GM18511 (cell line): ENCODE measurements around the gene LCP2.
"Not testable (repeated sequence)": the region's sequence is repeated elsewhere in the genome, so short reads cannot be mapped to it uniquely, and the experiment has no call there.

ENCODE experiments used
- ATAC-seq: cut with Tn5 transposase; IDR thresholded peaks from one replicate; pipeline ENCODE4 v1.9.1; 2021; ENCODE audit warnings: mild to moderate bottlenecking, moderate library complexity; ENCODE audit not compliant: unreplicated experiment

The LCP2 gene

DNA sequence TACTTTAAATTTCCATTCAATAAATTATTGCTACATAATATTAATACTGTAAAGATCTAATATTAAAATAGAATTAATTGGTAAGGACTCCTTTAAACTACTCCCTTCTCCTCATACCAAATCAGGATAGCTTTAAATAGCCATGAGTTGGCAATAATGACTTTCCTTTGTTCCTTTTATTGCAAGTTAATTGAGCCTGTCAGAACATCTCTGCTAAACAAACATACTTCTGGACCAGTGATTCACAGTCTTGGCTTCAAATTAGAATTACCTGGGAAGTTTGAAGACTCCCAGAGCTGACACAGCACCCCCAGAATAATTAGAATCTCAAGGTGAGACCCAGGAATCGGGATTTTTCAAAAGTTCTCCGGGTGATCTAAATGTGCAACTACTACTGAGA lies 46.1 kb downstream of the LCP2 start:
- no peak for ATAC-seq

DNA sequence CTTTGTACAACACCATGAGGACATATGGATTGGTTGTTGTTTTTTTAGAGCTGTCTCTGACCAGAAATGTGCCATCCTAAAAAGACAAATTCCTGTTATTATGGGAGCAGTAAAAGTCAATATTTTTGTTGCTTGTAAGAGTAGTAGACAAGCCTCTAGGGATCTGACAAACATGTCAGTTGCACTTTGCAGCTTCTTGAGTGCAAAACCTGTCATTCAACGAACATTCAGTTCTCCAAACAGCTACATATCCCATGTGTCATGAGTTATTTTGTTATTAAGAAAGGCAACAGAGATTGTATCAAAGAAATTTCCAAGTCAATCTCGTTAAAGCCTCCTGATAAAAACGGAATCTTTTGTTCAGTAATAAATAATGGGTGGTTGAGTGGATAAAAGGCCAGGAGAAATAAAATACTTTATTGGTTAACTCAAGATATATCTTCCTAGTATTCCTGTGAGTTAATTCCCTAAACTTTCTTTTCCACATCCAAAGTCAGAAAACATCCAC lies 46.7 kb downstream of the LCP2 start:
- ATAC-seq: no peak

DNA sequence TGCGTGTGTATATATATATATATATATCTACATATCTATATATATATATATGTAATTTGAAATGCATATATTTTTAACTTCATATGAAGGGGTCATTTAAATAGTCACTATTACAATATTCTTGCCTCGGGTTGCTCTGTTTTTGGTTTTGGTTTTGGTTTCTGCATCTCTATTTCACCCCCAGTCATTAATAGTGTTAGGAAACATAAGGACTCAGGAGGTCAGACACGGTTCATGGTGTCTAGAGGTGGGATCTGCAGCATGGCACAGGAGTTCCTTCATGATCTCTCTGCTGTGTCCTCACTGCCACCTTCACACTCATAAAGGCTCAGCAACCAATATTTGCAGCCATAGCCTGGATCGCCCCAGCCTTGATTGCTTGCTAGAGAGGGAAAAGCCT lies 48.2 kb downstream of the LCP2 start:
- no peak for ATAC-seq

DNA sequence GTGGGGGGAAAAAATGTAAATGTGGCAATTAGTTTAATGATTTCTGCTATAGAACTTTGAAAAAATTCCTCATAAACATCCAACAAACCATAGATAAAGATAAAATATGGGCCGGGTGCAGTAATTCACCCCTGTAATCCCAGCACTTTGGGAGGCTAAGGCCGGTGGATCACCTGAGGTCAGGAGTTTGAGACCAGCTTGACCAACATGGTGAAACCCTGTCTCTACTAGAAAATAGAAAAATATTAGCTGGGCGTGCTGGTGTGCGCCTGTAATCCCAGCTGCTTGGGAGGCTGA lies 48.7 kb downstream of the LCP2 start:
- not testable (repeated sequence) for ATAC-seq

DNA sequence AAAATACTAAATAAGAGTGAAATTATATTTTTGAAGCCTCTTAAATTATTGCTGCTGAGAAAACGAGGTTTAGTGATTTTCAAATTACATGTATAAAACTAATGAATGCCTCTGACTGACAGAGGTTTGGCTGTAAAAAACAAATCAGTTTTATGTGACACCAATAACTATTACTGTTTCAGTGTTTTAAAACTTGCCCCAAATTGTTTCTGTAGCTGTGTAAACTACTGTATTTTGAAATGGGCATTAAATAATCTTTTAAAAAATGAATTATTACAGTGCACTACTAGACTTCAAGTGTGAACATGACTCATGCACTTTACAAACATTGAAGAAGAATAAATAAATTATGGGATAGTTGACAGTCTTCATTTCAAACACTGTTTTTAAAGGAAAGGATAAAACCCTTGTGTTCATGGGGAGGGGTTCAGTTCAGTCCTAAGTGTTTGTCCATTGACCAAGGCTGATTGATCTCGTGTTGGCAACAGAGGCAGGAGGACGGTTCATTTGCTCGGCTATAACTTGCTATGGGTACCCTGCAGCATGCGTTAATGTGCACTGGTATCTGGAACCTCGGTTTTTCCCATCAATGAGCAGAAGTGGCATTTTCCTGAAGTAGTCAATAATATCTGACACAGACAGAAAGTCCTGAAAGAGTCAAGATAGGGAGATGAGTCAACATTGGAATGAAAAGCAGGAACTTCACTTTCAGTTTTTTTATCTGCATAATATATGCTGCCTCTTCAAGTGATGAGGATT lies 49.2 kb downstream of the LCP2 start:
- ATAC-seq: no peak

DNA sequence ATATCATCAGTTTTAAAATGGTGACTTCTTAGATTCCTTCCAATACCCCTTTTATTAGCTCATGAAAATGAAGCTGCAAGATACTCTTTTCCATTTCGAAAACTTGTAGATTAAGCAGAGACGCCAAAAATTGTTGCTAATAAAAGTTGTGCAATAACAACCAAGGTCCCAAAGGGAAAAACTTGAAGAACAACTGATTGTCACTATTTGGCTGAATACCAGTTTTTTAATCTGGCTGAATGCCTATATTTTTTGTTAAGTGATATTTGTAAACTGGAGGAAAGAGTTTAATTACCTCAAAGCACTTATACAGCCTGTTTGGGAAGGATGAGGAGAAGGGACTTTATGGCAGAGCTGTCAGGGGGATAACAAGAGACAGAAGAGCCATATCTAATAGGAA lies 50.2 kb downstream of the LCP2 start:
- ATAC-seq: no peak

DNA sequence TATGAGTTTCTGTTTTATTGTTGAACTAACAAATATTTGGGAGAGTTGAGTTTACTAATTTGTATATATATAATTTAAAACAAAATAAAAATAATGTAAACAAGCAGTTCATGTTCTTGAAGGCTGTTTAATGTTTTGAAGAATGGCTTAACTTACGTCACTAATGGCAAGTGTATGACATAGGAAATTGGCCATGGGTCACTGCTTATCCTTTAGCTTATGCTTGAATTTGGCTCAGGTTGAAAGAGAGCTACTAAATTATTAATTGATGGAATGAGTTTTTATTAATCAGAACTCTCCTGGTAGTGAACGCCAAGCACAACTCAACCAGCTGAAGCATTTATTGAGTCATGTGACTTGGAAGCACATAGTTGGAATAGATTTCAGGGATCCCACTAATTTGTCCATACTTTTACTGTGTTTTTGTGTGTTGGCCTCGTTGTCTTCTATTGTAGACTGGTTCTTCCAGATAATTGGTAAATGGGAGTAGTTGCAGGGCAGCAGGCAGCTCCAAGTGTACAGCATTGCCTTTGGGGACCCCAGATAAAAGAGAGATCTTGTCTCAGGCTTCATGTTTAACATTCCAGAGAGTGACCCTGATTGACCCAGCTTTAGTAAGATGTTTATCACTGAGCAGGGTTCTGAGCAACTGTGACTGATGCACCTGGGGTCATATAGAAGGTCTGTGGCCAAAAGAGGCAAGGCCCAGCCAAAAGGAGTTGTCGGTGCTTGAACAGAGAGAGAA lies 51.3 kb downstream of the LCP2 start:
- ATAC-seq: no peak

DNA sequence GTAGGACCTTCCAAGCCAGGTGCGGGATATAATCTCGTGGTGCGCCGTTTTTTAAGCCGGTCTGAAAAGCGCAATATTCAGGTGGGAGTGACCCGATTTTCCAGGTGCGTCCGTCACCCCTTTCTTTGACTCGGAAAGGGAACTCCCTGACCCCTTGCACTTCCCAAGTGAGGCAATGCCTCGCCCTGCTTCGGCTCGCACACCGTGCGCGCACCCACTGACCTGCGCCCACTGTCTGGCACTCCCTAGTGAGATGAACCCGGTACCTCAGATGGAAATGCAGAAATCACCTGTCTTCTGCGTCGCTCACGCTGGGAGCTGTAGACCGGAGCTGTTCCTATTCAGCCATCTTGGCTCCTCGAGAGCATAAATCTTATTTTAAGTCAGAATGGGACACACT lies 52.1 kb downstream of the LCP2 start:
- ATAC-seq: not testable (repeated sequence)

DNA sequence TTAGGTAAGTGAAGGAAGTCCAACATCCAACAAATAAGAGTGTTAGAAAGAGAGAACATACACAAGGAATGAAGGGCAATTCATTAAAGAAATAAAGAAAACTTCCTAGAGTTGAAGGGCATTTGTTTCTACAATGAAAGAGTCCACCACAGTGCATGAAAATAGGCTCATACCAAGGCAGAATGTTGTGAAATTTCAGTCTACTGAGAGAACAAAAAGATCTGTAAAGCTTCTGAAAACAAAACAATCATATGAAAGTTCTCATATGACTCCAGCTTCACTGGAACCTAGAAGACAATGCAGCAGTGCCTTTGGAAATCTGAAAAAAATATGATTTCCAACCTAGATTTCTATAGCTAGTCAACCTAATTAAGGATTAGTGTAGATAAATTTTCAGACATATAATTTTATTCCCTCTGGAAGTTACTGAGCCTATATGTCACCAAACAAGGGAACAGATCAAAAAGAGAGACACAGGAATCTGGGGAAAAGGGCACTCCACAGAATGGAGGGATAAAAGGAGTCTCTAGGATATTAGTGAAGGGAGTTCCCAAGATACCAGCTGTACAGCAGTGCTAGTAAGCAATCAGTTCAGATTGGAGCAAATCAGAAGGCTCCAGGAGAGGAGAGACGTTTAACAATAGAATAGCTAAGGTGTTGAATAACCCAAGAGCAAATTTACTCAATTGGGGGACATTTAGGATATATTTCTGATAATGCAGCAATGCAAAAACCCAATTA lies 59.0 kb downstream of the LCP2 start:
- no peak for ATAC-seq

DNA sequence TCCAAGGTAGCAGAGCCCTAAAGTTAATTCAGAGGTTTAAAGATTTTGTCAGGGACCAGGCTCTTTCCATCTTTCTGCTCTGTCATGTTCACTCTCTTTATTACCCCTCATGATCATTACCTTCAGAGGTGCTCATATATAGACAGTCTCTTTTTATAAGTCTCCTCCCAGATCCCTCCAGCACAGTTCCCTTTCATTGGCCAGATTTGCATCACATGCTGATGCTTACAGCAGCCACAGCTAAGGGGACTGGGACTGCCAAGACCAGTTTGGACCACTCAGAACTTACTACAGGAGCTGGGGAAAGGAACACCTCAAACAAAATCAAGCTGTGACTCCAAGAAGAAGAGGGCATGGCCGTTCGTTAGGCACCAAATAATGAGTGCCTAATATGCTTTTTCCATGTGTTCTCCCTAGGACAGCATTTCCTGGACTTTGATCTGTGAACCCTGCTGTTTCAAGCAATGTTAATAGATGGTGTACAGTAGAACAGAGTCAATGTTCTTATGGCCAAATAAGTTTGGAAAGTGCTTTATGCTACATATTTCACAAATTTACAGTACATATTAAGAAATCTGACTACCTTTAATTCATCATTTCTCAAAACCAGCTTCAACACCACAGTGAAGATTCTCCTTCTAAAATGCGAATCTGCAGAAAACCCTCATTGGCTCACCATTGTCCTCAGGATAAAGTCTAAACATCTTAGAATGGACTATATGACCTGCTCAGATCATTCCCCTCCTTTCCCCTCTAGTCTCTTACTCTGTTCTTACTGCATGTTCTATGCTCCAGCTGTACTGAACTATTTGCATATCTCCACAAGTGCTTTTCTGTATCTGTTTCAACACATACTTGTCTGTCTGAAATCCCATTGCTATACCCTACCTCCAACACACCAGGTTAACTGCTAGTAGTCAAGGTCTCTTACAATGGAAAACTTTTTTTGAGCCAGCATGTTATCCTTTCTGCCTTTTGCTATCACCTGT lies 61.4 kb downstream of the LCP2 start:
- no peak for ATAC-seq

DNA sequence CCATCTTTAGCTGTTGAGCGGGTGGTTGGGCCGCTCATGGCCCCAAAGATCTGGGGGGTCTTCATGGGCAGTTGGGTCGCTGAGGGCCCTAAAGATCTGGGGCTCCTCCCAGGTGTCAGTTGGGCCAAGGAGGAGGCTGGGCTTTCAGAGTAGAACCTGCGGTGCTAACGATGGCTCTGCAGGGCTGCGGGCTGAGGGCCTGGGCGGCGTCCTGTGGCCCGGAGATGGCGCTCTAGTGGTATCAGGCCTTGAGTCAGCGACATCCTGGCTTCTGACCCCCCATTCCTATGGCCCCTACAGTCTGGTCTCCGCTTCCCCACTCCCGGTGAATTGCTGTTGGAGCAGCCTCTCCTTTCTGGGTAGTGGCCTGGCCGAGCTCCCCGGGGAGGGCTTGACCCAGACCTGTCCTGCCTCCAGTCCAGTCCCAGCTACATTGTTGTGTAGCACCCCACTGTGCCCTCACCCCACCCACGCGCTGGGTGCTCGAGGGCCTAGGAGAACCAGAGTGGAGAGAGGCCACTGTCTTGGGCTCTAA lies 64.2 kb downstream of the LCP2 start:
- ATAC-seq: no peak

DNA sequence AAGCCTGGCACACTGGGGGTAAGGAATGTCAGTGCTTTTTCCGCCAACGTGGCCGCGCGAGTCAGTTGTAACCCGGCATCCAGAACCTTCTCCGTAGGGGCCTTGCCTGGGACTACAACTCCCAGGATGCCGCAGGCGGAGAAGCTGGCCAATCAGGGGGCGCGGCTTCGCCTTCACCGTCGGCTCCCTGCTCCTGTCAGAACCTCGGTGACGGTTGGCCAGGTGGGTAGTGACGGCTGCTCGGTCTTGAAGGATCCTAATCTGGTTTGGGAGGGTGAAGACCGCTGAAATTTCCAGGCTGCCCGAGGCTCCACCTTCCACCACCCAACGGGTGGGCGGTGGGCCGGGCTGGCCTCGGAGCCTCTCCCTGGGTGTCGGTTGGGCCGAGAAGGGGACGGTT lies 64.8 kb downstream of the LCP2 start, which contains the start of gene C5orf58:
Gene C5orf58 (plus strand): TSS at position 200 of the 400 bp plus-strand sequence. CDS start 1,992 bp downstream, outside the sequence.
- ATAC-seq: no peak

DNA sequence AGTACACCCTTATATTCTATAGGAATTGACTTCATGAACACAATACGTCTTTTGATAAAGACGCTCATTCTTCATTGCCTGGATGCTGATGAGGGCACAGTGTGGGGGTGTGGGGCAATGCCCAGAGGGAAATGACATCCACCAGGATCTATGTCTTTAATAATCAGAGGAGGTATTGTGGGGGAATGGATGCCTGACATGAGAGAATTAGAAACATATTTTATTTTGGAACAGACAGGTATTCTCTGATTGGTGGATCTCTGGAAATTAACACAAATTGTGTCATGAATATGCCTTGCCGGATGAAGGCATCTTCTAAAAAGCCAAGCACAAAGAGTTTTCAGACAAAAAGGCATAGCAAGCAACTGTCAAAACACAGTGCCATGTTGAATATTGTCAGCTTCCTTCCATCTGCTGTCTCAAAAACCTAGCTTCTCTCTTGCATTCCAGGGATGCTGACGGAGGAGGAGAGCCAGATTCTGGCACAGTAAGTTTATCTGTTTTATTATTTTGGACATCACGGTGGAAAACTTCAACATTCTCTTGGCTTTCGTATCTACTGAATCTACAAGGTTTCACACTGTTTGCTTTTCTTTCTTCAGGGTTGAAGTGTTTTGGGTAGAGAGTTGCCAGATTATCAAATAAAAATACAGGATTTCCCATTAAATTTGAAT lies 68.7 kb downstream of the LCP2 start:
- ATAC-seq: no peak

DNA sequence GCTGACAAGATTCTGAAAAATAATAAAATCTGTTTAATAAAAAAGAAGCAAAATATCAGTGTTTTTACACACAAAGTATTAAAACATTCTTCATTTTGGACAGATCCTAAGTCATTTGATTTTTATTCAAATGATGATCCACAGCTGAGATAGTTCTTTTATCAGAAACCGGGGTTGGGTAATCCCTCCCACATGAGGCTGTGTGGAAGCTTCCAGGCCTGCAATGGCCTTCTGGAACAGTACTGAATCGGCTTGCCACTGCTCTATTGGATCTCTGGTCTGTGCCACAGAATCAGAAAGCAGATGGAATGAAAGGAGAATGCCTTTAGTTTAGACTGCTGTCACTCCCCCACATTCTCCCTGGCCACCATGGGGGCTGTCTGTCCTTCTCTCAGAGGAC lies 70.9 kb downstream of the LCP2 start:
- no peak for ATAC-seq

DNA sequence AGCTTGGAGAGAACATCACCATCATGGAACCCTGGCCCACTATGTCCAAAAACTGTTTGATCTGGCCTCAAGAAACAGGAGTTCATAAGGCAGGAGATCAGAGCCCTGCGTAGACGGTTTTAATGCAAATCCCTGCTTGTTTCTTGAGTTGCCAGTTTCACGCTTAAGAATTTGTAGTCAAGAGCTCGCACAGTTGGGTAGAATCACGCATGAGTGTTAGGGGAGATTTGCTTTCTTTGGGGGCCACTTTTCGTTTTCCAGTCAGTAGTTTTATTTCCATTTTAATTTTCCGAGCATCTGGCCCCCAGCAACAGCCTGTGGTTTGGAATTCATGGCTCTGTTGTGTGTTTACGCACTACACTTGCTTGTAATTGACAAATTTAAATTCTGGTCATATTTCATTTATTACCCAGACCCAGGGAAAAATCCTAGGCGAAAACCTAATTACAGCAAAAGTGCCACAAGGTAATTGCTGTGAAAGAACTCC lies 71.4 kb downstream of the LCP2 start:
- no peak for ATAC-seq

DNA sequence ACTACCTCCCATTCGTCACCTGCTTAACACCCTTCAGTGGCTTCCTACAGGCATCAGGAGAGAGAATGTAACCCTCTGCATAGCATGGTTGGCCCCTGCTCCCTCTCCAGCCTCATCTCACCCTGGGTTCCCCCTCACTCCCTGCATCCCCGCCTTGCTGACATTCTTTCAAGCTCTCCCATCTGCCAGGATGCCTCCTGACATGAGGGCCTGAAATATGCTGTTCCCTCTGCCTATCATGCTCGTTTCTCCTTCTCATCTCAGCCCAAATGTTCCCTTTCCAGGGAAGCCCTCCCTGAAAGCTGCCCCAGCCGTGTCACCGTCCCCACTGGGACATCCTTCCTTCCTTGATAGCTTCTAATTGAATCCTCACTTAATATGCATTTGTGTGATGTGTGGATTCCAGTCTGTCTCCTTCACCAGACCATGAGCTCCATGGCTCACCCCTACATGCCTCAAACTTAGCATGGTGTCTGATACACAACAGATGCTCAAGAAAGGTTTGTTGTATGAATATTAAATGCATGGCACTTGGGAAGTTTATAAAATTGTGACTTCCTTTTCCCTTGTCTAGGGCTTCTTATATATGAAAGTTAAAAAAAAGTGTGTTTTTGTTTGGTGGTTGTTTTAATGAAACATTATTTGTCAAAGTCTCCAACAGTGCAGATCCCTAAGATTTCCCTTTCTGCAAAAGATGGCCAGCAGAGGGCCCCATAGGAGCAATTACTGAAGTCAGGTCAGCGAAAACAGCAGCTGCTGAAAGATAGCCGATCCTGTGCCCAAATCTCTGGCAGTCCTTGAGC lies 72.0 kb downstream of the LCP2 start:
- peak; percentile 55 for ATAC-seq

DNA sequence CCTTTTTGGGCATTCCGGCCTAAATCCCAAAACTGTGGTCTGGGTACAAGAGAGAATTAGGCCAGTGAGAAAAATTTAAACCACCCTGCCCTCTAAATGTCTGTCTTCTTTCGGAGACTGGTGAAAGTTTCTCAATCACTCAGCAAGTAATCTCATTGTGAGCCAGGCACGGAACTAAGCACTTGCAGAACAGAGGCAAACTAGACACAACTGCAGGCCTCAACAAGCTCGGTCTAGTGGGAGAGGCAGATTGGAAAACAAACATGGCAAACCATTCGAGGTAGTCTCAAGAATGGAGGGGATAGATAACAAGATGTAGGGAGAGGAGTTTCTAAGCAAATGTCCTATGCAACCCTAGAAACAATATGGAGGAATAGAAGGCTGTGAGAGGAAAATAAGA lies 73.7 kb downstream of the LCP2 start:
- no peak for ATAC-seq

DNA sequence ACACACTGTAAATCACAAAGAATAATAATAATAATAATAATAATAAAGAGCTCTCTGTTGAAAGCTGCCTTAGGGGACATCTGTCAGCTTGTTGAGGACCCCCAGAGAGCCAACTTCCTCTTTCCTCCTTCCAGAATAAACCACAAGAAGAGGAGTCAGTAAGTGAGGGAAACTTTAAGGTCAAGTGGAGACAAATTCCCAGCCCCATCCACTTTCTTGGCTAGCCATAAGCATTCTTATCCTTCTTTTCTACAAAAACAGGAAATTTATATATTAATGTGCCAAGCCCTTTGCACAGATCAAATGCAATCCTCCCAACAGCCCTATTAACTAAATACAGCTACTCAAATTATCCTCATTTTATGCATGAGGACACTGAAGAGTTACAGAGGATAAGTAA lies 74.2 kb downstream of the LCP2 start:
- ATAC-seq: no peak

DNA sequence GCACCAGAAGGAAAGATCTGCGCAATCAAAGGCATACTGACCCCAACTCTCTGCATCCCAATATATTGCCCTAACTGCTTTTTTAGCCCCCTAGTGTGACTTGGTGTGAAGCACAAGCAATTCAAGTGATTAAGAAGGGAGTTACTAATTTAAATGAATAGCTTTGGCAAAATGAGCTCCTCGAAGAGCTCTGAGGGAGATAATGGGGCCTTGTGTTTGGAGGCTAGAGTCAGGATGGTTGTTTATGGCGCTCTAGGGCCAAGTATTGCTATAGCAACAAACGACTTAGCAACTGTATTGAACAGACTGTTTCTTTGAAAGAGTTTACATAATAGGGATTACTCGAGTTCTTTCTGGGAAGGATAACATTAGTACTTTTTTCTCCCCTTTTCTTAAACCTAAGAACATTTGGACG lies 76.2 kb downstream of the LCP2 start:
- ATAC-seq: no peak
